ENCODE results near the gene OTP. TPM values are rescaled to one million over a fixed set of nuclear protein-coding genes. Genes with fewer than 3 reads are reported as not detected.

OTP gene
- total and polyA plus RNA-seq, 10 of the 15 experiments (the other 5 are each of a cell fraction or from before 2014, with no cell fraction given), result 0.31 to 8.8 (median 2.4) TPM

DNA sequence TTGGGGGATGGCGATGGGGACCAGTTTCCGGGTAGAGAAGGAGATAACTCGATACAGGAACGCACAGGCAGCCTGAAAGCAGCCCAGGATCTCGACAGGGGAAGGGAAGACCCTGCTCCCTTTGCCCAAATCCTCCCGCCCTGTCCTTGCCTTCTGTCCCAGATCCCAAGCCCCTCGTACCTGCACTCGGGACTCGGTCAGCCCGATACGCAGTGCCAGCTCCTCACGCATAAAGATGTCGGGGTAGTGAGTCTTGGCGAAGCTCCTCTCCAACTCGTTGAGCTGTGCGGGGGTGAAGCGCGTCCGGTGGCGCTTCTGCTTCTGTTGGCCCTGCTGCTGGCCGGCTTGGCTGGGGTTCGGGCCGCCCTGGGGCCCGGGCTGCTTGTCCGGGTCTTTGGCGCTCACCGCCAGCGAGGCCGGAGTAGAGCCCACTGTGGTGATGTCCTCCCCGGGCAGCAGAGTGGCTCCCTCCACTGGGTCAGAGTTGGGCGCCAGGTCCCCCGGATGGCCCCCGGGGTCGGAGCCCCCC lies 1.8 kb downstream of the OTP start (continued):
- no peak for TF ChIP-seq IKZF2 (IDR thresholded peaks at IDR 0.05)
- no peak for TF ChIP-seq ZZZ3 (IDR thresholded peaks at IDR 0.05; ENCODE audit: control insufficient read depth, insufficient read length, low read depth)
- no peak for TF ChIP-seq LARP7 (IDR thresholded peaks at IDR 0.05)
- no peak for TF ChIP-seq TARDBP (IDR thresholded peaks at IDR 0.05; ENCODE audit: borderline replicate concordance)

DNA sequence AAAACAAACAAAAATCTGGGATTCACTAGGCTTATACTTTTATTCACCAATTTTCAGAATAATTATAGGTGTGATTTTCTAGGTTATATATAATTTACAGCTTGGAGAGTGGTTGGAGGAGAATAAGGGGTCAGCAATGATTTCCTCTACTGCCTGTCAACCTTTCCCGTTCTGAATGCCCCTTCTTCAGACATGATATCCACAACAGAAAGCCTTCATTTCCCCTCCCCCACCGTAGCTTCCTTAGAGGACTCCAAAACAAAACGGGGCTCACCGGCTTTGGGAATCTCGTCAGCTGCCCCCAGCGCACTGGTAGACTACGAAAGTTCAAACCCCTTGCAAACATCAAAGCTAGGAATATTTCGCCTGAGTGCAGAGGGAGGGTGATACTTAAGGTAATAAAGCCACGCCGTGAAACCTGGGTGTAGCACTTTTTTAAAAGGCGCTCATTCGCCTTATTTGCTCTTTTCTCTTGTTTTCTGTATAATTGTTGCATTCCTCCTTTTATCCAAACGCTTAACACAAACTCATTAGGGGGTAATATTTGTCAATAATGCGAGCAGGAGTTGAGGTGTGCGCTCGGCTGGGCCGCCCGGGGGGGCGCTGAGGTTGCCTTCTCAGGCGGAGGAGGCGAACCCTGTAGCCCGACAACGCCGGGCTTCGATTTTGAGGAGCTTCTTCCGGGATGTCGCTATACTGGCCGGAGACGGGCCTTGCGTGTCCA lies 2.4 kb downstream of the OTP start:
- TF ChIP-seq CBX3 (IDR thresholded peaks at IDR 0.05; ENCODE audit: borderline replicate concordance, low read depth), result no peak
- TF ChIP-seq, protein P1, sequence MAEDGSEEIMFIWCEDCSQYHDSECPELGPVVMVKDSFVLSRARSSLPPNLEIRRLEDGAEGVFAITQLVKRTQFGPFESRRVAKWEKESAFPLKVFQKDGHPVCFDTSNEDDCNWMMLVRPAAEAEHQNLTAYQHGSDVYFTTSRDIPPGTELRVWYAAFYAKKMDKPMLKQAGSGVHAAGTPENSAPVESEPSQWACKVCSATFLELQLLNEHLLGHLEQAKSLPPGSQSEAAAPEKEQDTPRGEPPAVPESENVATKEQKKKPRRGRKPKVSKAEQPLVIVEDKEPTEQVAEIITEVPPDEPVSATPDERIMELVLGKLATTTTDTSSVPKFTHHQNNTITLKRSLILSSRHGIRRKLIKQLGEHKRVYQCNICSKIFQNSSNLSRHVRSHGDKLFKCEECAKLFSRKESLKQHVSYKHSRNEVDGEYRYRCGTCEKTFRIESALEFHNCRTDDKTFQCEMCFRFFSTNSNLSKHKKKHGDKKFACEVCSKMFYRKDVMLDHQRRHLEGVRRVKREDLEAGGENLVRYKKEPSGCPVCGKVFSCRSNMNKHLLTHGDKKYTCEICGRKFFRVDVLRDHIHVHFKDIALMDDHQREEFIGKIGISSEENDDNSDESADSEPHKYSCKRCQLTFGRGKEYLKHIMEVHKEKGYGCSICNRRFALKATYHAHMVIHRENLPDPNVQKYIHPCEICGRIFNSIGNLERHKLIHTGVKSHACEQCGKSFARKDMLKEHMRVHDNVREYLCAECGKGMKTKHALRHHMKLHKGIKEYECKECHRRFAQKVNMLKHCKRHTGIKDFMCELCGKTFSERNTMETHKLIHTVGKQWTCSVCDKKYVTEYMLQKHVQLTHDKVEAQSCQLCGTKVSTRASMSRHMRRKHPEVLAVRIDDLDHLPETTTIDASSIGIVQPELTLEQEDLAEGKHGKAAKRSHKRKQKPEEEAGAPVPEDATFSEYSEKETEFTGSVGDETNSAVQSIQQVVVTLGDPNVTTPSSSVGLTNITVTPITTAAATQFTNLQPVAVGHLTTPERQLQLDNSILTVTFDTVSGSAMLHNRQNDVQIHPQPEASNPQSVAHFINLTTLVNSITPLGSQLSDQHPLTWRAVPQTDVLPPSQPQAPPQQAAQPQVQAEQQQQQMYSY (CRISPR knock-in tag; IDR thresholded peaks at IDR 0.05), result no peak
- no peak for TF ChIP-seq TCF3 (IDR thresholded peaks at IDR 0.05; ENCODE audit: borderline replicate concordance, insufficient read depth, low read depth, low read length)
- TF ChIP-seq, protein P2, sequence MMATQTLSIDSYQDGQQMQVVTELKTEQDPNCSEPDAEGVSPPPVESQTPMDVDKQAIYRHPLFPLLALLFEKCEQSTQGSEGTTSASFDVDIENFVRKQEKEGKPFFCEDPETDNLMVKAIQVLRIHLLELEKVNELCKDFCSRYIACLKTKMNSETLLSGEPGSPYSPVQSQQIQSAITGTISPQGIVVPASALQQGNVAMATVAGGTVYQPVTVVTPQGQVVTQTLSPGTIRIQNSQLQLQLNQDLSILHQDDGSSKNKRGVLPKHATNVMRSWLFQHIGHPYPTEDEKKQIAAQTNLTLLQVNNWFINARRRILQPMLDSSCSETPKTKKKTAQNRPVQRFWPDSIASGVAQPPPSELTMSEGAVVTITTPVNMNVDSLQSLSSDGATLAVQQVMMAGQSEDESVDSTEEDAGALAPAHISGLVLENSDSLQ (IDR thresholded peaks at IDR 0.05), result no peak
- TF ChIP-seq ZNF622 (IDR thresholded peaks at IDR 0.05), result no peak
- Histone ChIP-seq H3K36me3 (ENCODE audit: control insufficient read depth in 2 of 2, insufficient read depth in 2 of 2, low read length in 1 of 2) (no peaks in the 10 kb centered on the region), H3K4me3 (no peak overlapping the region), H3K27ac (ENCODE audit: control insufficient read depth, insufficient read depth) (no peak overlapping the region), H2AFZ (ENCODE audit: control insufficient read depth, low read depth, low read length) (no peak overlapping the region), H3K79me2 (ENCODE audit: control insufficient read depth, insufficient read depth, low read length) (no peaks in the 10 kb centered on the region), H3K9ac (ENCODE audit: control insufficient read depth, insufficient read depth, low read length) (no peak overlapping the region), H3K4me2 (ENCODE audit: control insufficient read depth, insufficient read depth) (no peak overlapping the region), H4K20me1 (ENCODE audit: control insufficient read depth, insufficient read depth) (no peaks in the 10 kb centered on the region), H3K27me3 (replicated peaks in 1 of 2; ENCODE audit: control insufficient read depth in 2 of 2, insufficient read depth in 2 of 2, low read length in 1 of 2) (peaks cover 3 to 38% of the 10 kb centered on the region in 2 experiments), H3K4me1 (ENCODE audit: control insufficient read depth, insufficient read depth, low read length) (no peaks in the 10 kb centered on the region), H3K9me3 (replicated peaks; ENCODE audit: control insufficient read depth, insufficient read depth, low read length) (peaks cover 18% of the 10 kb centered on the region)
- ChIA-PET RAD21 (ENCODE audit: unreplicated experiment) (no interaction called here), SMC1A (ENCODE audit: uncharacterized antibody, unreplicated experiment) (interaction anchor here (0.6 to 0.9 kb wide), 3 partner anchors 60 to 133 kb away, joined by 3 read pairs; no protein-coding TSS in a partner anchor), CTCF (interaction anchor here (0.9 to 1.0 kb wide), 2 partner anchors 75 to 373 kb away, joined by 3 read pairs; no protein-coding TSS in a partner anchor), POLR2A (interaction anchor here (0.6 to 0.7 kb wide), 3 partner anchors 12 to 606 kb away, joined by 3 to 5 read pairs (median 4); partner anchors contain the start of gene AGGF1)
- 69% methylated on average over 26 of the region's 30 CpGs for WGBS (ENCODE audit: insufficient coverage, insufficient replicate concordance, low lambda C conversion rate, missing lambda C conversion rate)
- in situ Hi-C loops (cut with MboI), result no loop called here
- ATAC-seq (no peak), DNase-seq (ENCODE audit: low read depth, low spot score) (no peak), FAIRE-seq (no peak)
- intact Hi-C loops (cut with micrococcal nuclease; ENCODE audit: unreplicated experiment), result no loop called here
- BruUV-seq (replicated peaks), result no TSS peak
